Measurements from ENCODE around the gene CDK17. TPM values are rescaled to one million over a fixed set of nuclear protein-coding genes. Genes with fewer than 3 reads are reported as not detected.

The CDK17 gene
- total RNA-seq, 1 donor from 2014 or later, result 35.9 TPM

GRCh38 chr12:96295532-96296160 lies 104.6 kb downstream of the CDK17 start:
- TF ChIP-seq CTCF (IDR thresholded peaks at IDR 0.05; ENCODE audit: unreplicated experiment), result no peak
- Mint-ChIP-seq H3K27me3 (no peaks in the 10 kb centered on the region), H3K9me3 (ENCODE audit: low read depth) (no peaks in the 10 kb centered on the region), H3K36me3 (ENCODE audit: insufficient read depth) (peaks cover 19% of the 10 kb centered on the region), H3K4me1 (ENCODE audit: low read depth) (no peaks in the 10 kb centered on the region), H3K27ac (no peak overlapping the region), H3K4me3 (ENCODE audit: low read depth) (no peak overlapping the region)
- no peak for DNase-seq (ENCODE audit: low spot score, unreplicated experiment)

GRCh38 chr12:96294831-96295230 lies 105.4 kb downstream of the CDK17 start:
- no peaks in the 10 kb centered on the region for H3K9me3 Mint-ChIP-seq (ENCODE audit: low read depth)
- no peak for TF ChIP-seq CTCF (IDR thresholded peaks at IDR 0.05; ENCODE audit: unreplicated experiment)
- H3K27me3 Mint-ChIP-seq, result no peaks in the 10 kb centered on the region
- H3K4me1 Mint-ChIP-seq (ENCODE audit: low read depth), result no peaks in the 10 kb centered on the region
- peaks cover 16% of the 10 kb centered on the region for H3K36me3 Mint-ChIP-seq (ENCODE audit: insufficient read depth)
- no peak overlapping the region for H3K27ac Mint-ChIP-seq
- no peak for DNase-seq (ENCODE audit: low spot score, unreplicated experiment)
- H3K4me3 Mint-ChIP-seq (ENCODE audit: low read depth), result no peak overlapping the region

DNA sequence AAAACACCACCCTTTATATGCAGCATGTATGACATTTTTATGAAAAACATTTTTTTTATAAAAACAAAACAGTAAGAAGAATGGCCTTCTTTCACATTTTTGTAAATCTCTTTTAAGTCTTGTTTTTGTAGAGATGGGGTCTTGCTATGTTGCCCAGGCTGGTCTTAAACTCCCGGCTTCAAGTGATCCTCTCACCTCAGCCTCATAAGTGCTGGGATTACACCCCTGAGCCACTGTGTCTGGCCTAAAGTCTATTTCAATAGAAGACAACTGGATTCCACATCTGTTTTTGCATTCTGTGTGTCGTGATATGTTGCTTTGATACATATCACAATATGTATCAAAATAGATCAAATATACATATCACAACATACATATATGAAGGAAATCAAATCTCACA lies 107.1 kb downstream of the CDK17 start:
- H3K36me3 Mint-ChIP-seq (ENCODE audit: insufficient read depth), result peaks cover 12% of the 10 kb centered on the region
- no peaks in the 10 kb centered on the region for H3K4me1 Mint-ChIP-seq (ENCODE audit: low read depth)
- no peak for TF ChIP-seq CTCF (IDR thresholded peaks at IDR 0.05; ENCODE audit: unreplicated experiment)
- no peak overlapping the region for H3K4me3 Mint-ChIP-seq (ENCODE audit: low read depth)
- H3K9me3 Mint-ChIP-seq (ENCODE audit: low read depth), result no peaks in the 10 kb centered on the region
- DNase-seq (ENCODE audit: low spot score, unreplicated experiment), result no peak
- no peak overlapping the region for H3K27ac Mint-ChIP-seq
- H3K27me3 Mint-ChIP-seq, result no peaks in the 10 kb centered on the region

- Mint-ChIP-seq H3K9me3 (ENCODE audit: low read depth) (no peaks in the 10 kb centered on the region), H3K27ac (no peak overlapping the region), H3K27me3 (no peaks in the 10 kb centered on the region), H3K4me1 (ENCODE audit: low read depth) (no peaks in the 10 kb centered on the region), H3K4me3 (ENCODE audit: low read depth) (no peak overlapping the region), H3K36me3 (ENCODE audit: insufficient read depth) (peaks cover 24% of the 10 kb centered on the region)
- no peak for TF ChIP-seq CTCF (IDR thresholded peaks at IDR 0.05; ENCODE audit: unreplicated experiment)
- no peak for DNase-seq (ENCODE audit: low spot score, unreplicated experiment)
Observed at GRCh38 chr12:96289067-96289466, 111.2 kb downstream of the CDK17 start.

DNA sequence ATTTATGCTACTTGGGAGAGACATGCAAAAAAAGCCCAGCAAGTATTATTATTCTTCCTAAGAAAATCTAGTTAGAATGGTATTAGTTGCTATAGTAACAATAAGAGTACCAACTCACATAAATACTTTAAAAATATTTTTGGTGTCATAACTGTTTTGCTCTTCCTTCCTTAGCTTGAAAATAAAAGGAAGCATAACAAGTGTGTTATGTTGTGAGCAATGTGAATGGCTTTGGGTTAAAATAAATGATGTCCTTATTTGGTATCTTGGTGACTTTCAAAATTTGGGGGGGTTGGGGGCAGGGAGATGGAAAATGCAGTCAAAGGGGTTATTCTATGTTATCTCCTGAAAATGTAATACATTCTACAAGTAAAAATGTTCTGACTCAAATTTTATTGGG lies 115.1 kb downstream of the CDK17 start:
- Mint-ChIP-seq H3K27ac (no peak overlapping the region), H3K36me3 (ENCODE audit: insufficient read depth) (peaks cover 28% of the 10 kb centered on the region), H3K27me3 (no peaks in the 10 kb centered on the region), H3K4me3 (ENCODE audit: low read depth) (no peak overlapping the region), H3K4me1 (ENCODE audit: low read depth) (no peaks in the 10 kb centered on the region), H3K9me3 (ENCODE audit: low read depth) (no peaks in the 10 kb centered on the region)
- no peak for TF ChIP-seq CTCF (IDR thresholded peaks at IDR 0.05; ENCODE audit: unreplicated experiment)
- DNase-seq (ENCODE audit: low spot score, unreplicated experiment), result no peak

All from progenitor cell of endocrine pancreas (in vitro differentiated cells).